ENCODE results near the gene PLCB2. TPM values are rescaled to one million over a fixed set of nuclear protein-coding genes. Genes with fewer than 3 reads are reported as not detected.

PLCB2 gene
- total RNA-seq, 1 experiment from 2014 or later: 7.4 TPM

- Histone ChIP-seq H4K91ac (ENCODE audit: insufficient read length, low read depth, low read length) (no peak overlapping the region), H2AK5ac (ENCODE audit: insufficient read length, low read length) (no peak overlapping the region), H3K27me3 (ENCODE audit: insufficient read depth, low read length) (no peaks in the 10 kb centered on the region), H2BK12ac (ENCODE audit: insufficient read length, low read depth, low read length) (no peak overlapping the region), H3K9ac (ENCODE audit: extremely low read depth, insufficient read length, low read length) (no peak overlapping the region), H2BK120ac (ENCODE audit: low read depth, low read length, poor library complexity, severe bottlenecking) (no peak overlapping the region), H3K79me1 (ENCODE audit: insufficient read depth, low read depth, low read length, poor library complexity, severe bottlenecking) (no peaks in the 10 kb centered on the region), H3K18ac (ENCODE audit: insufficient read length, low read depth, low read length) (no peak overlapping the region), H3K4ac (ENCODE audit: low read depth, low read length) (no peak overlapping the region), H3K23ac (ENCODE audit: insufficient read length, low read depth, low read length) (no peak overlapping the region), H3K9me3 (ENCODE audit: control insufficient read depth, low read depth, low read length) (no peaks in the 10 kb centered on the region), H2AFZ (ENCODE audit: low read length) (no peak overlapping the region), H3K27ac (ENCODE audit: insufficient read length, low read depth, low read length) (no peak overlapping the region), H2BK20ac (ENCODE audit: low read depth, low read length, poor library complexity, severe bottlenecking) (no peak overlapping the region), H2BK15ac (ENCODE audit: low read depth, low read length) (no peak overlapping the region), H3K14ac (ENCODE audit: insufficient read depth, low read length) (no peak overlapping the region), H3K4me2 (ENCODE audit: insufficient read depth, insufficient read length, low read length) (no peak overlapping the region), H3K56ac (ENCODE audit: insufficient read length, low read depth, low read length) (no peak overlapping the region), H3T11ph (ENCODE audit: low read length) (no peak overlapping the region), H2BK5ac (ENCODE audit: insufficient read length, low read length) (no peak overlapping the region), H3K4me1 (ENCODE audit: insufficient read depth, low read length) (peaks cover 25% of the 10 kb centered on the region; the same call in 1 of the 2 replicates), H4K5ac (ENCODE audit: insufficient read length, low read depth, low read length) (no peak overlapping the region), H4K20me1 (ENCODE audit: control insufficient read depth, insufficient read depth, insufficient read length) (no peaks in the 10 kb centered on the region), H4K8ac (replicated peaks; ENCODE audit: insufficient read length, low read depth, low read length) (no peak overlapping the region), H3K79me2 (ENCODE audit: insufficient read depth, low read length) (no peaks in the 10 kb centered on the region), H3K23me2 (ENCODE audit: insufficient read length, low read depth, low read length, poor library complexity, severe bottlenecking) (peaks cover under 1% of the 10 kb centered on the region)
- no CpG with 5 or more reads among the region's 7 CpGs for WGBS (ENCODE audit: extremely low coverage, insufficient read length, low lambda C conversion rate)
- Mint-ChIP-seq H3K36me3 (ENCODE audit: insufficient read depth in 1 of 3, low read depth in 3 of 3) (peaks cover 4 to 28% (median 13%) of the 10 kb centered on the region in 3 experiments; a peak in 6 of 7 replicates), H3K9me3 (peaks cover 0 to 6% of the 10 kb centered on the region in 2 experiments; a peak in 1 of 5 replicates), H3K4me3 (no peak overlapping the region), H3K27me3 (ENCODE audit: low read depth) (peaks cover 14% of the 10 kb centered on the region), H3K4me1 (peaks cover 60 to 63% of the 10 kb centered on the region in 2 experiments), H3K27ac (no peak overlapping the region)
- no peak for DNase-seq
- TF ChIP-seq CTCF (conservative IDR thresholded peaks at IDR 0.05): no peak
Observed at GRCh38 chr15:40329804-40330203, 22.1 kb upstream of the PLCB2 start.

Measured in H9 (cell line).